ENCODE data around the gene EMC10.

The EMC10 gene

DNA sequence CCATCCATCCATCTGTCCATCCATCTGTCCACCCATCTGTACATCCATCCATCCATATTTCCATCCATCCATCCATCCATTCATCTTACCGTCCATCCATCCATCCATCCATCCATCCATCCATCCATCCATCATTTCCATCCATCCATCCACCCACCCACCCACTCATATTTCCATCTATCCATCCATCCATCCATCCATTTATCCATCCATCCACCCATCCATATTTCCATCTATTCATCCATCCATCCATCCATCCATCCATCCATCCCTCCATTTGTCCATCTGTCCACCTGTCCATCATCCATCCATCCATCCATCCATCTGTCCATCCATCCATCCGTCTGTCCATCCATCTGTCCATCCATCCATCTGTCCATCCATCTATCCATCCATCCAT, 20.3 kb upstream of the EMC10 start:
- no peak overlapping the region for H3K27ac ChIP-seq (replicated peaks)
- H3K4me3 ChIP-seq (replicated peaks; ENCODE audit: insufficient read depth, low read length) = no peak overlapping the region
- H3K27me3 ChIP-seq (ENCODE audit: insufficient read depth, poor library complexity, severe bottlenecking) = no peaks in the 10 kb centered on the region
- no peak for DNase-seq (ENCODE audit: low read depth in 1 of 2, low spot score in 1 of 2)
- TF ChIP-seq REST (IDR thresholded peaks at IDR 0.05; ENCODE audit: insufficient replicate concordance, low read depth) (no peak), CTCF (IDR thresholded peaks at IDR 0.05; ENCODE audit: insufficient read depth, low read length) (no peak), POLR2AphosphoS5 (IDR thresholded peaks at IDR 0.05; ENCODE audit: low read depth) (no peak), GABPA (IDR thresholded peaks at IDR 0.05; ENCODE audit: low read depth) (no peak), SPI1 (IDR thresholded peaks at IDR 0.05; ENCODE audit: borderline replicate concordance, low read depth) (no peak)

GRCh38 chr19:50457300-50457699, 19.0 kb upstream of the EMC10 start:
- no peak overlapping the region for H3K27ac ChIP-seq (replicated peaks)
- DNase-seq (ENCODE audit: low read depth in 1 of 2, low spot score in 1 of 2) = no peak
- no peak overlapping the region for H3K4me3 ChIP-seq (replicated peaks; ENCODE audit: insufficient read depth, low read length)
- H3K27me3 ChIP-seq (ENCODE audit: insufficient read depth, poor library complexity, severe bottlenecking) = no peaks in the 10 kb centered on the region
- TF ChIP-seq SPI1 (IDR thresholded peaks at IDR 0.05; ENCODE audit: borderline replicate concordance, low read depth) = no peak
- no peak for TF ChIP-seq GABPA (IDR thresholded peaks at IDR 0.05; ENCODE audit: low read depth)
- TF ChIP-seq CTCF (IDR thresholded peaks at IDR 0.05; ENCODE audit: insufficient read depth, low read length) = no peak
- TF ChIP-seq POLR2AphosphoS5 (IDR thresholded peaks at IDR 0.05; ENCODE audit: low read depth) = no peak
- TF ChIP-seq REST (IDR thresholded peaks at IDR 0.05; ENCODE audit: insufficient replicate concordance, low read depth) = no peak

- Histone ChIP-seq H3K27ac (replicated peaks) (no peak overlapping the region), H3K27me3 (ENCODE audit: insufficient read depth, poor library complexity, severe bottlenecking) (no peaks in the 10 kb centered on the region), H3K4me3 (replicated peaks; ENCODE audit: insufficient read depth, low read length) (no peak overlapping the region)
- DNase-seq (ENCODE audit: low read depth in 1 of 2, low spot score in 1 of 2) = no peak
- TF ChIP-seq REST (IDR thresholded peaks at IDR 0.05; ENCODE audit: insufficient replicate concordance, low read depth) (no peak), POLR2AphosphoS5 (IDR thresholded peaks at IDR 0.05; ENCODE audit: low read depth) (no peak), SPI1 (IDR thresholded peaks at IDR 0.05; ENCODE audit: borderline replicate concordance, low read depth) (no peak), CTCF (IDR thresholded peaks at IDR 0.05; ENCODE audit: insufficient read depth, low read length) (no peak), GABPA (IDR thresholded peaks at IDR 0.05; ENCODE audit: low read depth) (no peak)
Measured at GRCh38 chr19:50458396-50459066, 17.8 kb upstream of the EMC10 start.

Measured in HL-60 (cell line).